Astrocyte of the hippocampus (primary cell): ENCODE data around the gene GPR32.
"Not testable (repeated sequence)": the region's sequence is repeated elsewhere in the genome, so short reads cannot be mapped to it uniquely, and the experiment has no call there.

Source experiments
- DNase-seq: peaks from one replicate; pipeline ENCODE4 v3.0.0; 2011; ENCODE audit warnings: low read depth, low spot score

The GPR32 gene, protein sequence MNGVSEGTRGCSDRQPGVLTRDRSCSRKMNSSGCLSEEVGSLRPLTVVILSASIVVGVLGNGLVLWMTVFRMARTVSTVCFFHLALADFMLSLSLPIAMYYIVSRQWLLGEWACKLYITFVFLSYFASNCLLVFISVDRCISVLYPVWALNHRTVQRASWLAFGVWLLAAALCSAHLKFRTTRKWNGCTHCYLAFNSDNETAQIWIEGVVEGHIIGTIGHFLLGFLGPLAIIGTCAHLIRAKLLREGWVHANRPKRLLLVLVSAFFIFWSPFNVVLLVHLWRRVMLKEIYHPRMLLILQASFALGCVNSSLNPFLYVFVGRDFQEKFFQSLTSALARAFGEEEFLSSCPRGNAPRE

DNA sequence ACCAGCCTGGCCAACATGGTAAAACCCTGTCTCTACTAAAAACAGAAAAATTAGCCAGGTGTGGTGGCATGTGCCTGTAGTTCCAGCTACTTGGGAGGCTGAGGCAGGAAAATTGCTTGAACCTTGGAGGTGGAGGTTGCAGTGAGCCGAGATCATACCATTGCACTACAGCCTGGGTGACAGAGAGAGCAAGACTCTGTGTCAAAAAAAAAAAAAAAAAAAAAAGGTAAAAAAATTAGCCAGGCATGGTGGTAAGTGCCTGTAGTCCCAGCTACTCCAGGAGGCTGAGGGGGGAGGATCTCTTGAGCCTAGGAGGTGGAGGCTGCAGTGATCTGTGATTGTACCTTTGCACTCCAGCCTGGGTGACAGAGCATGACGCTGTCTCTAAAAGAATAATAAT, at the start of gene GPR32:
Gene GPR32, plus strand, starts transcription at position 301 of the 400 bp plus-strand sequence. CDS start 137 bp downstream, outside the sequence.
- not testable (repeated sequence) for DNase-seq

DNA sequence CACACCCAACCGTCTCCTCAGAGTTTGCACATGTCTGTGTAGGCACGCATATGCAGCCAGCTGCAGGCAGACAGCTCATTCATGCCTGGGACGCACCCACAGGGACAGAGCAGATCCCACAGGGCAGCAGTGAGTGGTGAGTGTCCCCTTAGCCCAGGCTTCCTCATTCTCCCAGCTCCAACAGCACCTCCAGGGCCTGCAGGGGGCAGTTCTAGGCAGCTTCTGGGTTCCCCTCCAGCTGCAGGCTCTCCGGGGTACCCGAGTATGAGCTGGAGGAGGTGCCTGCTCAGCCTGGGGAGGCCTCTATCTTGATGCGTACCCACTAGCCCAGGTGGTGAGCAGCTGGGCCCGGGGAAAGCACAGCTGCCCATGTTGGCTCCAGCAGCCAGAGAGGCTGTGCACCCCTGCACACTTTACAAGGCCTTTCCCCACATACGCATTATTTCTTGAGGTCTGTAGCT, 49.3 kb upstream of the GPR32 start:
- DNase-seq, result no peak

DNA sequence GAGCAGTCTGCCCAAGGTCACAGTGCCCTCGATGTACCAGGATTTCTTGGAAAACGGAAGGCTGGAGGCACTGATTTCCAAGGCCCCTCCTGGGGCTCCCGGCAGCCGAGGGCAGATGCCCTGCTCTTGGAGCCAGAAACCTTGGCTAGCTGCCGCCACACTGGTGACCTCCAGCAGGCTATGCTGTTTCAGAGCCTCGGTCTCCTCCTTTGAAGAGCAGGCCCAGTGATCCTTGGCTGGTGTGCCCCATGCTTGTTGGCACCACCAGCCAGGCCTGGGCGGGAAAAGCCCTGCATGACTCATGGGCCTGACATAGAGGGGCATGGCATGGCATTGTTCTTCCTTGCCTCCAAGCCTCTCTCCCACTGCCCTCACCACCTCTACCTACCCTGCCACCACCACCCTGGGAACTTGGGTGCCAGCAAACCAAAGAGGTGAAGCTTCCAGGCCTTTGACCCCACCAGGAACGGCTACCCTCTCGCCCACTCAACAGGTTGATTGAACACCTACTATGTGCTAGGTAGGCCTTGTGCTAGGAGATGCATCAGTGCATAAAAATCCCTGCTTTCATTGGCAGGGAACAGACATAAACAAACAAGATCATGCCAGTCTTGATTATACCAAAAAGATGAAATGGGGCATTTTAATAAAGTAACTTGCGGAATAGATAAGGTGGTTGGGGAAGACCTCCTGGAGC, 48.7 kb upstream of the GPR32 start:
- no peak for DNase-seq

DNA sequence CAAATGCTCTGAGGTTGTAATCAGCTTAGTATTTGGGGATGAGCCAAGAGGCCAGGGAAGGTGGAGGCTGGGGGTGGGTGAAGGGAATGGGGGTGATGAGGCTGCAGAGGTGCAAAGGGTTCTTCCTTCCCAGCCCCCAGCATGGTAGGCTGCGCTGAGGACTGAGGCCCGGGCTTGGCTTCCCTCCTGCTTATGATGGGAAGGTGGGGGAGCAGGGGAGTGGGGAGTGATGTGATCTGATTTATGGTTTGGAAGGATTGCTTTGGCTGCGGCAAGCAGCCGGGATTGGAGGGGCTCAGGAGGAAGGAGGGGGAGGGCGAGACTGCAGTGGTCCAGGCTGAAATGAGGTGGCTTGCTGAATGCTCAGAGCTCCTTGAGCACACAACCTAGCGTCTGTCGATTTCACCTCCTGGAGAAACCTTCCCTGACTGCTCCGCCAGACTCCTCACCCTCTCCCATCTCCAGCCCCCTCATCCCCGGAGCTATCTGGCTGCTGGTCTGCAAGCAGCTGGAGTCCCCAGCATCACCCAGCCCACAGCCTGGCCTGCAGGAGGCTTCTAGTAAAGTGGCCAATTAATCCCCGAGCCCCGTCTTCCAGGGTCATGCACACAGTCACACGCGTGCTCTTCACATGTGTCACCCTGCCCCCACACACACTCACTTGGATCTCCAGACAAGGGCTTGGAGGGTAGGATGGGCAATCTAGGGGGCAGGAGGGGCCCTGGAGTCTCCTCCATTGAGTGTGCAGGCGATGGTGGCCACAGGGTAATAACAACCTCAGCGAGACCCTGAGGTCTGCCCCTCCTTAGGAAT, 47.9 kb upstream of the GPR32 start:
- DNase-seq, result no peak

DNA sequence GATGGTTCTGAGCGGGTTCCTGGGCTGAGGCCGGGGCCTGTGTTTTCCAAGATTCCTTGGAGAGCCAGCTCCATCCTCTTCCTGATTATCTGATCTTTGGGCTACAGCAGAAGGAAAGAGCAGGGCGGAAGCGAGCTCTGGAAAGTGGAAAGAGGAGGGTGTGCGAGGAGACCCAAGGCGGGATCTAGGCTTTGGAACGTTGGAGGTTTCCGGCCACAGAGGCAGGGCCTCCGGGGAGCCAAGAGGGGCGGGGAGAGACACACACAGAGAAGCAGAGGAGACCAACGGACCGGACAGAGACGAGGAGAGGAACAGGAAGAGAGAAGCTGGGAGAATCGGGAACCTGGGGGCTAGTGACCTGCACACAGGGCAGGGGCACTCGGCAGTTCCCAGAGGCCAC, 47.2 kb upstream of the GPR32 start, which contains the start of gene CLEC11A:
Gene CLEC11A, plus strand, starts transcription at position 296 of the 400 bp plus-strand sequence. CDS start 162 bp downstream, outside the sequence.
- no peak for DNase-seq

DNA sequence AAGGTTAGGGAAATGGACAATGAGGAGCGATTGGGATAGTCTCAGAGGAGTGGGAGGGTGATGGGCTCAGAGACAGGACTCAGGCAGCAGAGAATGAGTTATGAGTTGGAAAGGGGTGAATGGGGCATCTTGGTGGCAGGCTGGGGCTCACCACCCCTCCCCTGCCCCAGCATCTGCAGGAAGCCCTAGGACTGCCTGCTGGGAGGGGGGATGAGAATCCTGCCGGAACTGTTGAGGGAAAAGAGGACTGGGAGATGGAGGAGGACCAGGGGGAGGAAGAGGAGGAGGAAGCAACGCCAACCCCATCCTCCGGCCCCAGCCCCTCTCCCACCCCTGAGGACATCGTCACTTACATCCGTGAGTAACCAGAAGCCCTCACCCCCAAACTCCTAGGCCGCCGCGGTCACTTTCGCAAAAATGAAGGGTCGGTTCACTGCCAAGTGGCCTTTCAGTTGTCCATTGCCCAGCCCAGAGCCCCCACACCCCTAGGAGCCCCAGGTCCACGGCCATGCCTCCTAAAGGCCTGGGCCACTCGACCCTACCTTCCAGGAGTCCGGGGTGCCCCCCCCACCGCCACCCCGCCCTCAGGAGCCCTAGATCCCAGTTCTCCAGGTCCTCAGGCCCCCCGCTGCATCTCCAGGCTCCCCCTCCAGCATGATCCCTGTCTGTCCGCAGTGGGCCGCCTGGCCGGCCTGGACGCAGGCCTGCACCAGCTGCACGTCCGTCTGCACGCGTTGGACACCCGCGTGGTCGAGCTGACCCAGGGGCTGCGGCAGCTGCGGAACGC, 46.3 kb upstream of the GPR32 start:
- DNase-seq, result no peak

DNA sequence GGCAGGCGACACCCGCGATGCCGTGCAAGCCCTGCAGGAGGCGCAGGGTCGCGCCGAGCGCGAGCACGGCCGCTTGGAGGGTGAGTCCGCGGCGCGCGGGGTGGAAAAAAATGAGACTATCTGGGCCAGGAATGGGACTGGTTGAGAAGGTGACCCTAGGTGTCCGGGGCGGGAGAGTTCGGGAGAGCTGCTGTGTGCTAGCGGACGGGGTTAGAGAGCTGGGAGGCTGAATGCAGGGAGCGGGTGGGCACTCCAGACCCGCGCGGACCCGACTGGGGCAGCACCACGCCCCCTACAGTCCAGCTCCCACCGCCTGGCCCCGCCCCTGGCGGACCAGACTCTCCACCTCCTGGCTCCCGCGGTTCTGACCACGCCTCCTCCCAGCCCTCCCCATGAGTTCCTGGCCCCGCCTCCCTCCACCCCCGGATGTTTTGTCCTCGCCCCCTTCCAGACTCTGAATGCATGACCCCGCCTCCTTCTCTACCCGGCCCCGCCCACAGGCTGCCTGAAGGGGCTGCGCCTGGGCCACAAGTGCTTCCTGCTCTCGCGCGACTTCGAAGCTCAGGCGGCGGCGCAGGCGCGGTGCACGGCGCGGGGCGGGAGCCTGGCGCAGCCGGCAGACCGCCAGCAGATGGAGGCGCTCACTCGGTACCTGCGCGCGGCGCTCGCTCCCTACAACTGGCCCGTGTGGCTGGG, 45.6 kb upstream of the GPR32 start:
- DNase-seq, result peak; percentile 98

DNA sequence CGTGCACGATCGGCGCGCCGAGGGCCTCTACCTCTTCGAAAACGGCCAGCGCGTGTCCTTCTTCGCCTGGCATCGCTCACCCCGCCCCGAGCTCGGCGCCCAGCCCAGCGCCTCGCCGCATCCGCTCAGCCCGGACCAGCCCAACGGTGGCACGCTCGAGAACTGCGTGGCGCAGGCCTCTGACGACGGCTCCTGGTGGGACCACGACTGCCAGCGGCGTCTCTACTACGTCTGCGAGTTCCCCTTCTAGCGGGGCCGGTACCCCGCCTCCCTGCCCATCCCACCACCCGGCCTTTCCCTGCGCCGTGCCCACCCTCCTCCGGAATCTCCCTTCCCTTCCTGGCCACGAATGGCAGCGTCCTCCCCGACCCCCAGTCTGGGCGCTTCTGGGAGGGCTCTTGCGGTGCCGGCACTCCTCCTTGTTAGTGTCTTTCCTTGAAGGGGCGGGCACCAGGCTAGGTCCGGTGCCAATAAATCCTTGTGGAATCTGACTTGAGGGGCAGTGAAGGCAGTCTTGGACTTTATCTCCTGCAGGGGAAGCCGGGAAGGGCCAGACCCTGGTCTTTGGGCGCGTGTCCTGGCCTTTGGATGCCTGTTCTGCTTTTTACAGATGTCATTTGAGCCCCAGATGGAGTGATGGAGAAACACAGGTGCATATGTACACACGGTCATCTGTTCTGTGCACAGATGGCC, 44.9 kb upstream of the GPR32 start:
- no peak for DNase-seq

DNA sequence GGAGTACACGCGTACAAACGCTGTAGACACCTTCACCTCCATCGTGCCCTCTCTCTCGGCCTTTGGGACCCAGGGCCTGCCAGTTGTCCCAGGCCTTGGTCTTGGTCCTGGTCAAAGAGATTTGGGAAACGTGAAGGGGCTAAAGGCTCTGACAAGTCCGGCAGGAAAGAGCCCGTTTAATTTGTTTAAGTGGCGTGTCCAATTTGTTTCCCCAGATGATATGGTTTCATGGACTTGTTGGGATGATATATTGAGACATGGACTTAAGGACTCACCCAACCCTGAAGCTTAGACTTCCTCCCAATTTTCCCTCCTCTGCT, 44.4 kb upstream of the GPR32 start:
- no peak for DNase-seq

DNA sequence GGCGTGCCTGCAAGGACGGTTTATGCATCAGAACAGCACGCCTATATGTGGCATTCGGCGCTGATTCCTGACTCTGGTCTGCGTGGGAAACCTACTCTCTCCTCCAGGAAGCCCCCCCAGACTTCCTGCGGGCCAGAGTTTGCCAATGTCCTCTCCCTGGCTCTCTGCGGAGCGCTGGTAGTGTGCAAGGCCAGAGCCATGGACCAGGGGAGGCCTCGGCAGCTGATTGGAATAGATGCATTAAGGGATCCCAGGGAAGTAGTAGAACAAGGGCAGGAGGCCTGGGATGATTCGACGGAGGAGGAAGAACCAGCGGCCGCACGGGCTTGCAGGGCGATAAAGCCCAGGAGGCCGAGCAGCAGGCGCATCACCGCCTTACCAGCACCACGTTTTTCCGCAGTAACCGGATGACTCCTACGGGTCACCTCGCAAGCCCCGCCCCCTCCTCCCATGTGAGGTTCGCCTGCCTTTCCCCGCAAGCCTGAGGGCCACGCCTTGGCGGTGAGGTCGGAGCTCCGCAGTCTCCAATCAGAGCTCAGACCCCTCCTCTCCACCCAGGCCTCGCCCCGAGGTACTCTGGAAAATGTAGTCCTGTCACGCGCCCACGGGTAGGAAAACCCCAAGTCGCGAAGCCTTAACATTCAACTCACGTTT, 42.1 kb upstream of the GPR32 start:
- peak; percentile 14 for DNase-seq

DNA sequence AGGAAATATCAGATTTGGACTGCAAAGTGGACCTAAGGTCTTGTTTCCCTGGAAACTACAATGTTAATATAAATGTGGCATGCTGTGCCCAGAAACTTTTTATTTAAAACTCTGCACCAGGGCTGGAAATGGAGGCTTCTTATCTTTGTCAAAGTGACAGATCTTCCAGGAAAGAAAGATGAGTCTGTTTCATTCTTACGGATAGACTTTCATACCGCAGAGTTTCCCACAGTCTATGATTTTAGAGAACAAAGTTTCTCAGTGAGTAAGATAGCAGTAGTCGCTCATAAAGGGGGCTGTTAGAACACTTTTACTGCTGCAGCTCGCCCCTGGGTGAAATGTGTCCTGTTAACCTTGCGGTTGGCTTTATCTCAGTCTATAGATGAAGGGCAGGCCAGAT, 40.4 kb upstream of the GPR32 start:
- no peak for DNase-seq

DNA sequence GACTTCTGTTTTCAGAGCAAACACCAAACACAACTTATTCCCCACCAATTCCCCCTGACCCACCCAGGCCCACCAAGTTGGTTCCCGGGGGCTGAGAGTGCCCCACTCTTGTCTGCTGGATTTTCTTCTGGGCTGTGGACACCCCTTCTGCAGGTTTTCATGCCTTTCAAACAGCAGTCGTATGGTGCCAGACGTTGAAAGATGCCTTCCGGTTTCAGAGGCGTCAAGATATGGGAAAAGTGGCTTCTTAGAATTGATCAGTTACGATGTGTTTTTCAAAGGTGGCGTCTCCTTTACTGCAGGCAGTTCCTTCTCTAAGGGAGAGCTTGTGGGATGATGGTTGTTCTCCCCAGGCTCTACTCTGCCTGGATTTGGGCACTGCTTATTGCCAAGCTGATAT, 34.4 kb upstream of the GPR32 start:
- DNase-seq, result no peak

DNA sequence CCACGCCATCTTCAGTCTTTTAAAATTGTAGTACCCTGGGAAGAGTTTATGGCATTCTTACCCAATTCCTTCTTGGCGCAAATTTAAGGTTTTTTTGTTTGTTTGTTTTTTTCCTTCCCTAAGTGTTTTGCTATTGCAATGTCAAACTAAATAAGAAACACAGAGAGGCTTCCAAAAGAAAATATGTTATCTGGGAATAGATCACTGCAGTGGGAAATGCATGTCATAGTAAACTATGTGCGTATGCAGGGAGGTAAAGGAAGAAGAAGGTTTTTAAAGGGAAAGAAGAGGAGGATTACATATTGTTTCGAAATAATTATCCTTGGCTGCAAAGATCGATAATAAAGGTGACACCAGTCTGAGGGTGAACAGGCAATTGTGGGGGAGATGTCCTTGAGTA, 33.9 kb upstream of the GPR32 start:
- DNase-seq, result no peak

DNA sequence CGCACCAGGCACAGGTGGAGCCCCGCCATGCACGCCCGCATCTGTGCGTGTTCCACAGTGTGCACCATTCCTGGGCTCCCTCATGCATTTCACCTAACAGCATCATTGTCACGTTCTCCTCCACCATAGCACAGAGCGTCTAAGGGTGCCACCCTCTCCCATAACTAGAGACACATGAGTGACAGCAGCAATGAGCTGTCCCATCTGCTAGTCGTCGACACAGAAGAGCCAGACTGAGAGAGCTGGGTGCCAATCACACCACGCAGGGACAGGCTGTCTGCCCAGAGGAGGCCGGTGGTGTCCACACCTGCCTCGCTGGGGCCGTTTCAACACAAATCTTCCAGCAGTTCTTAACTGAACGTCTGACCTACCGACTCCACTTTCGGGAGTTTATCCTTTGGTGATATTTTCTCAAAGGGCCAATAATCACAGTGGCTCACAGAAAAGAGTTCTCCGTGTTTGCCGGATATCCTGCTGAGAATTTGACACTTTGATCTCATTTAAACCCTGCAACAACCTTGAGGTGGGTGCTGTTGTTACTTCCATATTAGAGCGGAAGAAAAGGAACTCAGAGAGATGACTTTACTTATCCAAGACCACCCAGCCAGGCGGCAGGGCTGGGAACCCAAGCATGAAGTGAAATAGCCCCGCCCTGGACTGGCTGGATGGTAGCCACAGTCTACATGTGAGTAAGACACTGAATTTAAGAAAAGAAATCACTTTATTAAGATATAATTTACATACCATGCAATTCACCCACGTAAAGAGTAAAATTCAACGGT, 30.9 kb upstream of the GPR32 start:
- no peak for DNase-seq

DNA sequence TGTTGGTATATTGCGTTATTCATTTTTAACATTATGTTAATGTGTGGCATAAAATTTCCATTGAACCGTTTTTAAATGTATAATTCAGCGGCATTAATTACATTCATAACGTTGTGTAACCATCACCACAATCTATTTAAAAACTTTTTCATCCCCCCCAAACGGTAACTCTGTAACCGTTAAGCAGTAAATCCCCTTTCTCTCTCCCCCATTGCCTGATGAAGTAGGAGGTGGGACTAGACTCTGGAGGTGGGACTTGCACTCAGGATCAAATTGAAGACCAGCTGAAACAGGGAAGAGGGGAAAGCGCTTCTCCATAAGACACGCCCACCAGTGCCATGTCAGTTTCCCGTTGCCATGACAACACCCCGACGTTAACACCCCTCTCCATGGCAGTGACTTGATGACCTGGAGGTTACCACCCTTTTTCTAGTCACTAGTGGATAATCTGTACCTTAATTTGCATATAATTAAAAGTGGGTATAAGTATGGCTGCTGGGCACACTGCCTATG, 30.3 kb upstream of the GPR32 start:
- DNase-seq, result no peak

DNA sequence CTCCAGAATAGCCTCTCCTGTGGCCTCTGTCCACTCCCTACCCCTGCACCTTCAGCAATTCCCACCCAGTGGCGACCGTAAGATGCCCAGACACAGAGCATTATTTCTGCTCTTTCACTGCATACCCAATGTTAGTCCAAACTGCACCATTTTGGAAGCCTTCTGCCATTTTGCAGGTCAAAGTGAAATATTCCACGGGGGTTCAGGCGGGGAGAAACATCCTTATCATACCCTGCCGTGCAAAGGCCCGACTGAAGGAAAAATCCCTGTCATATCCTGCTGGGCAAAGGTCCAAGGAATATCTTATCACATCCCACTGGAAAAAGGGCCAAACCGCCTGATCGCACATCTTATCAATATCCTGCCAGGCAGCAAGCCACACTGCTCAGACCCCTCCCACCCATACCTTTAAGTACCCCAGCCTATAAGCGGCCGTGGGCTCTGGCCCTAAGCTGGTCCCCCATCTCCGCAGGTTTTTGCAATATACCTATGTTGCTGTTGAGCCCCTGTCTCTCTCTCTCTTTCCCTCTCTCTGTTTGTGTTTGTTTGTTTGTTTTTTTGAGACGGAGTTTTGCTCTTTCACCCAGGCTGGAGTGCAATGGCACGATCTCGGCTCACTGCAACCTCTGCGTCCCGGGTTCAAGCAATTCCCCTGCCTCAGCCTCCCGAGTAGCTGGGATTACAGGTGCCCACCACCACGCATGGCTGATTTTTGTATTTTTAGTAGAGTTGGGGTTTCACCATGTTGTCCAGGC, 28.9 kb upstream of the GPR32 start:
- no peak for DNase-seq

DNA sequence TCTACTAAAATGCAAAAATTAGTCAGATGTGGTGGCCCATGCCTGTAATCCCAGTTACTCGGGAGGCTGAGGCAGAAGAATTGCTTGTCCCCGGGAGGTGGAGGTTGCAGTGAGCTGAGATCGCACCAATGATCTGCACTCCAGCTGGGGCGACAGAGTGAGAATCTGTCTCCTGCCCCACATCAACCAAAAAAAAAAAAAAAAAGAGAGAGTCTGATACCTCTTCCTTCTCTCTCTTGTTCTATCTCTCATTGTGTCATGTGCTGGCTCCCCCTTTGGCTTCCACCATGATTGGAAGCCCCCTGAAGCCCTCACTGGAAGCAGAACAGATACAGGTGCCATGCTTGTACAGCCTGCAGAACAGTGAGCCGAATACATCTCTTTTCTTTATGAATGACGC, 26.7 kb upstream of the GPR32 start:
- no peak for DNase-seq

DNA sequence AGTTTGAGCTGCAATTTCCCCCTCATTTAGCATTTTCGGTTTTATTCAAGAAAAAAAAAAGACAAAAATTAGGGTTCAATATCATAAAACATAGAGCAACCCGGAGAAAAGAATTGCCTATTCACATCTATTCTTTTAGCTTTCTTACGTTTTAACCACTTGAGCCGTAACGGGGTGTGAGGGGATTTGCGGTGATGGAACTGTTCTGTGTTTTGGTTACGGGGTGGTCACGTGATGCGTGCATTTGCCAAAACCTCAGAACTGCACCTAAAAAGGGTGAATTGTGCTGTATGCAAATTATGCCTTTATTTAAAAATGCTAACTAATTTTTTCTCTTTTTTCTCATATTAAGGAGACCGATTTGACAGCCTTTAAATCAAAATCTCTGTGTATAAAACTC, 25.0 kb upstream of the GPR32 start:
- no peak for DNase-seq
